ENCODE measurements around the gene LCE7A. TPM values are rescaled to one million over a fixed set of nuclear protein-coding genes. Genes with fewer than 3 reads are reported as not detected.

The LCE7A gene
- total RNA-seq, 1 experiment from 2014 or later = not detected

GRCh38 chr1:152888126-152888525 is 28.3 kb downstream of the LCE7A start:
- Mint-ChIP-seq H3K4me1 (no peaks in the 10 kb centered on the region), H3K27me3 (ENCODE audit: low read depth) (peaks cover 2% of the 10 kb centered on the region), H3K9me3 (peaks cover 85% of the 10 kb centered on the region in 2 experiments), H3K27ac (no peak overlapping the region), H3K4me3 (no peak overlapping the region), H3K36me3 (ENCODE audit: insufficient read depth in 1 of 3, low read depth in 3 of 3) (peaks cover 0 to 15% (median 0%) of the 10 kb centered on the region in 3 experiments; a peak in 3 of 7 replicates)
- Histone ChIP-seq H3K18ac (ENCODE audit: insufficient read length, low read depth, low read length) (no peak overlapping the region), H3K9ac (ENCODE audit: extremely low read depth, insufficient read length, low read length) (no peak overlapping the region), H3K9me3 (ENCODE audit: control insufficient read depth, low read depth, low read length) (no peaks in the 10 kb centered on the region), H2BK120ac (ENCODE audit: low read depth, low read length, poor library complexity, severe bottlenecking) (no peak overlapping the region), H3K4me2 (ENCODE audit: insufficient read depth, insufficient read length, low read length) (no peak overlapping the region), H3K14ac (ENCODE audit: insufficient read depth, low read length) (no peak overlapping the region), H4K91ac (ENCODE audit: insufficient read length, low read depth, low read length) (no peak overlapping the region), H3K27me3 (ENCODE audit: insufficient read depth, low read length) (no peaks in the 10 kb centered on the region), H3K79me1 (ENCODE audit: insufficient read depth, low read depth, low read length, poor library complexity, severe bottlenecking) (no peaks in the 10 kb centered on the region), H3K4ac (ENCODE audit: low read depth, low read length) (no peak overlapping the region), H3K23ac (ENCODE audit: insufficient read length, low read depth, low read length) (no peak overlapping the region), H3K79me2 (ENCODE audit: insufficient read depth, low read length) (no peaks in the 10 kb centered on the region), H3K23me2 (ENCODE audit: insufficient read length, low read depth, low read length, poor library complexity, severe bottlenecking) (no peaks in the 10 kb centered on the region), H3K56ac (ENCODE audit: insufficient read length, low read depth, low read length) (no peak overlapping the region), H4K5ac (ENCODE audit: insufficient read length, low read depth, low read length) (no peak overlapping the region), H2AFZ (ENCODE audit: low read length) (no peak overlapping the region), H3K27ac (ENCODE audit: insufficient read length, low read depth, low read length) (no peak overlapping the region), H2BK12ac (ENCODE audit: insufficient read length, low read depth, low read length) (no peak overlapping the region), H4K8ac (replicated peaks; ENCODE audit: insufficient read length, low read depth, low read length) (no peak overlapping the region), H3T11ph (ENCODE audit: low read length) (no peak overlapping the region), H2AK5ac (ENCODE audit: insufficient read length, low read length) (no peak overlapping the region), H2BK15ac (ENCODE audit: low read depth, low read length) (no peak overlapping the region), H4K20me1 (ENCODE audit: control insufficient read depth, insufficient read depth, insufficient read length) (no peaks in the 10 kb centered on the region), H3K4me1 (ENCODE audit: insufficient read depth, low read length) (no peaks in the 10 kb centered on the region), H2BK5ac (ENCODE audit: insufficient read length, low read length) (no peak overlapping the region), H2BK20ac (ENCODE audit: low read depth, low read length, poor library complexity, severe bottlenecking) (no peak overlapping the region)
- WGBS (ENCODE audit: extremely low coverage, insufficient read length, low lambda C conversion rate) = no CpG with 5 or more reads among the region's 1 CpG
- TF ChIP-seq CTCF (conservative IDR thresholded peaks at IDR 0.05) = no peak
- no peak for DNase-seq

Measured in H9 (cell line).